ENCODE measurements around the gene MOB2.
A peak's percentile ranks its signal among the peaks of the same experiment; 100 is the strongest.

DNA sequence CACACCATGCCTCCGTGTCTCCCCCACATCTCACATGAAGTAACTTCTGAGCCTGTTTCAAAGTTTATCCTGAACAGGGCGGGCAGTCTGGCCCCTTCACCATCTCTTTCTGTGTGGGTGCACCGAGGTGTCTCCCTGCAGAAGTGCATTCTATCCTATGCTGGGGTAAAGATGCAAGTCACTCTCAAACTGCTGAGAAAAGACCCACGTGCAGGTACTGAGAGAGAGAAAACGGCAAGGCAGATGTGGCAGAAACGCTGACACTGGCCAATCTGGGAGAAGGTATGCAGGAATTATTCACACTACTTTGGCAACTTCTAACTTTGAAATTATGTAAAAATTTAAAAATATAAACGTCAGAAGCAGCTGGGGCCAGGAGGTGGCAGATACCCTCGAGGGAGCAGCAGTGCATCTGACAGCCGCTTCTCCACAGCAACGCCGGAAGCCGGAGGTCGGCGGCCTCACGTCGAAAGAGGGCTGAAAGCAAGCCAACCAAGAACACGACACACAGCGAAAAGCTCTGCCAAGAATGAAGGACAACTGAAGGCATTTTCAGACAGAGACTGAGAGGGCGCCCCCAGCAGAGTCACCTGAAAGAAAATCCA is 34.2 kb upstream of the MOB2 start:
- TF ChIP-seq KLF6 (CRISPR knock-in tag; IDR thresholded peaks at IDR 0.05; ENCODE audit: borderline replicate concordance) (no peak), E2F1 (CRISPR knock-in tag; IDR thresholded peaks at IDR 0.05) (no peak), CTCF (IDR thresholded peaks at IDR 0.05 in 2 of 3, conservative IDR thresholded peaks at IDR 0.05 in 1 of 3; ENCODE audit: insufficient read depth in 2 of 3, low read depth in 1 of 3, low read length in 3 of 3) (0 out of 6 replicates have a peak, but pooled peaks of 1 of the 3 experiments have one; percentile 10), SP1 (CRISPR knock-in tag; IDR thresholded peaks at IDR 0.05) (no peak), TARDBP (IDR thresholded peaks at IDR 0.05) (no peak), NCOR1 (IDR thresholded peaks at IDR 0.05) (no peak; the same call in 1 of the 2 replicates), ZNF707 (CRISPR knock-in tag; conservative IDR thresholded peaks at IDR 0.05) (no peak)
